ENCODE measurements around the gene FCHO1.

- TF ChIP-seq GABPA (IDR thresholded peaks at IDR 0.05; ENCODE audit: low read depth) (no peak), CEBPB (IDR thresholded peaks at IDR 0.05; ENCODE audit: borderline replicate concordance in 1 of 2, low read depth in 2 of 2, low read length in 2 of 2) (no peak), NFIC (IDR thresholded peaks at IDR 0.05; ENCODE audit: low read depth, low read length) (no peak), CREB1 (IDR thresholded peaks at IDR 0.05; ENCODE audit: low read depth) (no peak), ZNF622 (IDR thresholded peaks at IDR 0.05) (no peak), POLR2AphosphoS5 (IDR thresholded peaks at IDR 0.05; ENCODE audit: low read length) (no peak), ZNF217 (IDR thresholded peaks at IDR 0.05) (no peak)
- TF ChIP-seq, protein P1, sequence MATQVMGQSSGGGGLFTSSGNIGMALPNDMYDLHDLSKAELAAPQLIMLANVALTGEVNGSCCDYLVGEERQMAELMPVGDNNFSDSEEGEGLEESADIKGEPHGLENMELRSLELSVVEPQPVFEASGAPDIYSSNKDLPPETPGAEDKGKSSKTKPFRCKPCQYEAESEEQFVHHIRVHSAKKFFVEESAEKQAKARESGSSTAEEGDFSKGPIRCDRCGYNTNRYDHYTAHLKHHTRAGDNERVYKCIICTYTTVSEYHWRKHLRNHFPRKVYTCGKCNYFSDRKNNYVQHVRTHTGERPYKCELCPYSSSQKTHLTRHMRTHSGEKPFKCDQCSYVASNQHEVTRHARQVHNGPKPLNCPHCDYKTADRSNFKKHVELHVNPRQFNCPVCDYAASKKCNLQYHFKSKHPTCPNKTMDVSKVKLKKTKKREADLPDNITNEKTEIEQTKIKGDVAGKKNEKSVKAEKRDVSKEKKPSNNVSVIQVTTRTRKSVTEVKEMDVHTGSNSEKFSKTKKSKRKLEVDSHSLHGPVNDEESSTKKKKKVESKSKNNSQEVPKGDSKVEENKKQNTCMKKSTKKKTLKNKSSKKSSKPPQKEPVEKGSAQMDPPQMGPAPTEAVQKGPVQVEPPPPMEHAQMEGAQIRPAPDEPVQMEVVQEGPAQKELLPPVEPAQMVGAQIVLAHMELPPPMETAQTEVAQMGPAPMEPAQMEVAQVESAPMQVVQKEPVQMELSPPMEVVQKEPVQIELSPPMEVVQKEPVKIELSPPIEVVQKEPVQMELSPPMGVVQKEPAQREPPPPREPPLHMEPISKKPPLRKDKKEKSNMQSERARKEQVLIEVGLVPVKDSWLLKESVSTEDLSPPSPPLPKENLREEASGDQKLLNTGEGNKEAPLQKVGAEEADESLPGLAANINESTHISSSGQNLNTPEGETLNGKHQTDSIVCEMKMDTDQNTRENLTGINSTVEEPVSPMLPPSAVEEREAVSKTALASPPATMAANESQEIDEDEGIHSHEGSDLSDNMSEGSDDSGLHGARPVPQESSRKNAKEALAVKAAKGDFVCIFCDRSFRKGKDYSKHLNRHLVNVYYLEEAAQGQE (IDR thresholded peaks at IDR 0.05; ENCODE audit: low read depth, low read length) = no peak
- TF ChIP-seq, protein P2, sequence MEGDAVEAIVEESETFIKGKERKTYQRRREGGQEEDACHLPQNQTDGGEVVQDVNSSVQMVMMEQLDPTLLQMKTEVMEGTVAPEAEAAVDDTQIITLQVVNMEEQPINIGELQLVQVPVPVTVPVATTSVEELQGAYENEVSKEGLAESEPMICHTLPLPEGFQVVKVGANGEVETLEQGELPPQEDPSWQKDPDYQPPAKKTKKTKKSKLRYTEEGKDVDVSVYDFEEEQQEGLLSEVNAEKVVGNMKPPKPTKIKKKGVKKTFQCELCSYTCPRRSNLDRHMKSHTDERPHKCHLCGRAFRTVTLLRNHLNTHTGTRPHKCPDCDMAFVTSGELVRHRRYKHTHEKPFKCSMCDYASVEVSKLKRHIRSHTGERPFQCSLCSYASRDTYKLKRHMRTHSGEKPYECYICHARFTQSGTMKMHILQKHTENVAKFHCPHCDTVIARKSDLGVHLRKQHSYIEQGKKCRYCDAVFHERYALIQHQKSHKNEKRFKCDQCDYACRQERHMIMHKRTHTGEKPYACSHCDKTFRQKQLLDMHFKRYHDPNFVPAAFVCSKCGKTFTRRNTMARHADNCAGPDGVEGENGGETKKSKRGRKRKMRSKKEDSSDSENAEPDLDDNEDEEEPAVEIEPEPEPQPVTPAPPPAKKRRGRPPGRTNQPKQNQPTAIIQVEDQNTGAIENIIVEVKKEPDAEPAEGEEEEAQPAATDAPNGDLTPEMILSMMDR (IDR thresholded peaks at IDR 0.05 in 2 of 3, conservative IDR thresholded peaks at IDR 0.05 in 1 of 3; ENCODE audit: control insufficient read depth in 2 of 3, extremely low read depth in 1 of 3, insufficient read depth in 1 of 3, low read depth in 3 of 3, low read length in 3 of 3) = no peak
- TF ChIP-seq, protein P3, sequence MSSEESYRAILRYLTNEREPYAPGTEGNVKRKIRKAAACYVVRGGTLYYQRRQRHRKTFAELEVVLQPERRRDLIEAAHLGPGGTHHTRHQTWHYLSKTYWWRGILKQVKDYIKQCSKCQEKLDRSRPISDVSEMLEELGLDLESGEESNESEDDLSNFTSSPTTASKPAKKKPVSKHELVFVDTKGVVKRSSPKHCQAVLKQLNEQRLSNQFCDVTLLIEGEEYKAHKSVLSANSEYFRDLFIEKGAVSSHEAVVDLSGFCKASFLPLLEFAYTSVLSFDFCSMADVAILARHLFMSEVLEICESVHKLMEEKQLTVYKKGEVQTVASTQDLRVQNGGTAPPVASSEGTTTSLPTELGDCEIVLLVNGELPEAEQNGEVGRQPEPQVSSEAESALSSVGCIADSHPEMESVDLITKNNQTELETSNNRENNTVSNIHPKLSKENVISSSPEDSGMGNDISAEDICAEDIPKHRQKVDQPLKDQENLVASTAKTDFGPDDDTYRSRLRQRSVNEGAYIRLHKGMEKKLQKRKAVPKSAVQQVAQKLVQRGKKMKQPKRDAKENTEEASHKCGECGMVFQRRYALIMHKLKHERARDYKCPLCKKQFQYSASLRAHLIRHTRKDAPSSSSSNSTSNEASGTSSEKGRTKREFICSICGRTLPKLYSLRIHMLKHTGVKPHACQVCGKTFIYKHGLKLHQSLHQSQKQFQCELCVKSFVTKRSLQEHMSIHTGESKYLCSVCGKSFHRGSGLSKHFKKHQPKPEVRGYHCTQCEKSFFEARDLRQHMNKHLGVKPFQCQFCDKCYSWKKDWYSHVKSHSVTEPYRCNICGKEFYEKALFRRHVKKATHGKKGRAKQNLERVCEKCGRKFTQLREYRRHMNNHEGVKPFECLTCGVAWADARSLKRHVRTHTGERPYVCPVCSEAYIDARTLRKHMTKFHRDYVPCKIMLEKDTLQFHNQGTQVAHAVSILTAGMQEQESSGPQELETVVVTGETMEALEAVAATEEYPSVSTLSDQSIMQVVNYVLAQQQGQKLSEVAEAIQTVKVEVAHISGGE (CRISPR knock-in tag; IDR thresholded peaks at IDR 0.05) = no peak
- TF ChIP-seq, protein P4, sequence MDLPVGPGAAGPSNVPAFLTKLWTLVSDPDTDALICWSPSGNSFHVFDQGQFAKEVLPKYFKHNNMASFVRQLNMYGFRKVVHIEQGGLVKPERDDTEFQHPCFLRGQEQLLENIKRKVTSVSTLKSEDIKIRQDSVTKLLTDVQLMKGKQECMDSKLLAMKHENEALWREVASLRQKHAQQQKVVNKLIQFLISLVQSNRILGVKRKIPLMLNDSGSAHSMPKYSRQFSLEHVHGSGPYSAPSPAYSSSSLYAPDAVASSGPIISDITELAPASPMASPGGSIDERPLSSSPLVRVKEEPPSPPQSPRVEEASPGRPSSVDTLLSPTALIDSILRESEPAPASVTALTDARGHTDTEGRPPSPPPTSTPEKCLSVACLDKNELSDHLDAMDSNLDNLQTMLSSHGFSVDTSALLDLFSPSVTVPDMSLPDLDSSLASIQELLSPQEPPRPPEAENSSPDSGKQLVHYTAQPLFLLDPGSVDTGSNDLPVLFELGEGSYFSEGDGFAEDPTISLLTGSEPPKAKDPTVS (IDR thresholded peaks at IDR 0.05; ENCODE audit: low read depth, low read length) = no peak
These were observed 60.4 kb downstream of the FCHO1 start for GRCh38 chr19:17811681-17812080.

Data from GM12878 (cell line).